Epithelial cell of prostate (primary cell): Measurements from ENCODE around the gene KIAA1328.
A peak's percentile ranks its signal among the peaks of the same experiment; 100 is the strongest.

Experiments used
- DNase-seq: peaks from one replicate; pipeline ENCODE4 v3.0.0-alpha.2; 2011; ENCODE audit warnings: low read depth, low spot score
- H3K27ac ChIP-seq: fragments of 450-650 bp; 2 replicates; pipeline ENCODE4 v1.5.1; 2017; ENCODE audit warnings: mild to moderate bottlenecking

The KIAA1328 gene

DNA sequence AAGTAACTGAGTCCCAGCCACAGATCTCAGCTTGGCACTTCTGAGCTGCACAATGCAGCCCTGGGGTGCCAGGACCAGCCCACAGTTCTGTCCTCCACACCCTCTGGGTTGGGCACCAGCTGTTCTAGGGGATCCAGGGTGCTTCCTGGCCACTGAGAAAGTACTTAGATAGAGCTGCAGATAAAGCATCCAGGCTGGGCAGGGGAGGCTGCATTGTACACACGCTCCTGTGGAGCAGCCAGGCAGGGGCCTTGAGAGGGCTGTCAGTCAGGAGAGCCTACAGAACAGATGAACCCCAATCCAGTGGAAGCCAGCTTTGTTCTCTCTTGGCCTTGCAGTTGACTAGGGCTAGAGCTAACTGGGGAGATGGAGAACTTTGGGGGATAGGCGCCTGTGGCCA is 104.6 kb downstream of the KIAA1328 start:
- H3K27ac ChIP-seq: no peak overlapping the region
- DNase-seq: no peak

GRCh38 chr18:36934884-36935283 is 106.0 kb downstream of the KIAA1328 start:
- DNase-seq: no peak

GRCh38 chr18:36942264-36942663 is 113.3 kb downstream of the KIAA1328 start:
- DNase-seq: no peak
- no peak overlapping the region for H3K27ac ChIP-seq

More at GRCh38 chr18:36934884-36935283, 106.0 kb downstream of the KIAA1328 start:
- no peak overlapping the region for H3K27ac ChIP-seq

DNA sequence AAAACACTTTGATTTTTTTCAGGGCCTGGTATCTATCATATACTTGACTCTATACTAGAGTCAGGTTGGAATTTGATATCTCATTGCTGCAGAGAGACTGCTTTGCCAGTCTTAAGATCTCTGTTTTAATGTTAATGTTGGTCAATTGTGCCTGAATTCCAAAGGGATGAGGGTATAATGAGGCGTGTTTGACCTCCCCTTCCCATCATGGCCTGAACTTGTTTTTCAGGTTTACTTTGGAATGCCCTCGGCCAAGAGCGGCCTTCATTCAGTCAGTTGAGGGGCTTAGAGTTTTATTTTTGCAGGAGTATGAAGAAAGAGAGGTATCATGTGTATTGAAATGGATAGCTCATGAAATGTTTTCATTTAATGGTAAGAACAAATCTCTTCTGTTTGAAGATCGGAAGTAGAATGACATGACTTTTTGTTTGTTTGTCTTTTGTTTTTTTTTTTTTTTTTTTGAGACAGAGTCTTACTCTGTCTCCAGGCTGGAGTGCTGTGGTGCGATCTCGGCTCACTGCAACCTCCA is 119.0 kb downstream of the KIAA1328 start:
- peak overlapping the region; percentile 21 for H3K27ac ChIP-seq
- DNase-seq: peak; percentile 2

GRCh38 chr18:36950282-36950681 is 121.4 kb downstream of the KIAA1328 start:
- H3K27ac ChIP-seq: no peak overlapping the region
- DNase-seq: no peak

GRCh38 chr18:36950960-36951359 is 122.0 kb downstream of the KIAA1328 start:
- no peak for DNase-seq
- H3K27ac ChIP-seq: no peak overlapping the region

GRCh38 chr18:36953047-36953446 is 124.1 kb downstream of the KIAA1328 start:
- DNase-seq: no peak

DNA sequence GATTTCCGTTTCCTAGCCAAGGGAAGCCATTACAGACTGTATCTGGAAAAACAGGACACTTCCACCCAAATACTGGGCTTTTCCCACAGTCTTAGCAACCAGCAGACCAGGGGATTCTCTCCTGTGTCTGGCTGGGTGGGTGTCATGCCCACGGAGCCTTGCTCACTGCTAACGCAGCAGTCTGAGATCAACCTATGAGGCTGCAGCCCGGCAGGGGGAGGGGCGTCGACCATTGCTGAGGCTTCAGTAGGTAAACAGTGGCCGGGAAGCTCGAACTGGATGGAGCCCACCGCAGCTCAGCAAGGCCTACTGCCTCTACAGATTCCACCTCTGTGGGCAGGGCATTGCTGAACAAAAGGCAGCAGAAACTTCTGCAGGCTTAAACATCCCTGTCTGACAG is 131.1 kb downstream of the KIAA1328 start:
- H3K27ac ChIP-seq: no peak overlapping the region
- DNase-seq: no peak

More at GRCh38 chr18:36953047-36953446, 124.1 kb downstream of the KIAA1328 start:
- no peak overlapping the region for H3K27ac ChIP-seq

DNA sequence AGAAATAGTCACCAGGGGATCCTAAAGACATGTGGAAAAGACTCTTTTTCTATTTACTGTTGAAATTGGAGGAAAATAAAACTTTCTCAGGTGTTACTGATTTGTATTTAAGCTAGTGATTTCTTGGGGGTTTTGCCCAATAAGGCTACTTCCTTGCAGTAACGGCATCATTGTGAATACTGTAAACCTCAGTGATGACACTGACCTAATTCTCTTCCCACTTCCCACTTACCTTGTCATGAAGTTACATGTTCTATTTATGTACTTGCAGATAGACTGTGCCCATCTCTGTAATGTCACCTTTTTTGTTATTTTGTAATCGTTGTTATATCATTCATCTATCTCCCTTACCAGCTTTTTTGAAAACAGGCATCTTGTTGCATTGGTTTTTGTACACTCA is 134.5 kb downstream of the KIAA1328 start:
- no peak for DNase-seq
- H3K27ac ChIP-seq: no peak overlapping the region

DNA sequence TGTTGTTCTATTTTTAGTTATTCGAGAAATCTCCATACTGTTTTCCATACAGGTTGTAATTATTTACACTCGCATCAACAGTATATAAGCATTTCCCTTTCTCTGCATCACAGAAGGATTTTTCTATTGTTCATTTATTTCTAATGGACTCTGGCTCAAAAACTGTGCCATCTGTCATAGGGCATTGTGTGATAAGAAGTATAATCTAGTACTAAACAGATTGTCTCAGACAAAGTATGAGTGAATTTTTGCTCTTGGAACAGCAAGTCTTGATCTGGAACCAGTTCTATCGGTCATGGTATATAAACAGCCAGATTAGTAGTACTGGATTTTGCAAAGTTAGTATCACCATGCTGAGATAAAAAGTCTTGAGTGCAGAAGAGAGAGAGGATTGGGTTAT is 145.8 kb downstream of the KIAA1328 start:
- H3K27ac ChIP-seq: no peak overlapping the region
- DNase-seq: no peak

- no peak for DNase-seq
Observed at GRCh38 chr18:36977121-36977520, 148.2 kb downstream of the KIAA1328 start.

GRCh38 chr18:36993068-36993467 is 164.1 kb downstream of the KIAA1328 start:
- DNase-seq: peak; percentile 3
- H3K27ac ChIP-seq: peak overlapping the region; percentile 49

More at GRCh38 chr18:36977121-36977520, 148.2 kb downstream of the KIAA1328 start:
- H3K27ac ChIP-seq: no peak overlapping the region

DNA sequence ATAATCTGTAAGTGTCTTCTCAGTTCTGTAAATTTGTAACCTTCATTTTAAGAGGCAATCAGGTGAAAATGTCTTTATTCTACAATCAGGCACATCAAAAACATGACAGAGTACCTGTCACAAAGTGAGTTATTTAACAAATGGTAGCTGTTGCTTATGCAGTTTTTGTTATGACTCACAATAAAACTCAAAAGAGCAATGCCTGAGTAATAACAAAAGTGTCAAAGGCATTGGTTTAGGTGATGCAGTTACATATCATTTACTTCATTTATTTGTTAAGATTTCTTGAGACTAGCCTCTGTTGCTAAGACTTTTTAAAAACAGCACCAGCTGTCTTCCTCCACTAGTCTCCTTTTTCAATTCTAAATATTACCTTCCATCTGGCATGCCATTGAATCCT is 177.8 kb downstream of the KIAA1328 start:
- H3K27ac ChIP-seq: no peak overlapping the region
- DNase-seq: no peak

GRCh38 chr18:37012452-37012851 is 183.5 kb downstream of the KIAA1328 start:
- no peak for DNase-seq
- no peak overlapping the region for H3K27ac ChIP-seq

DNA sequence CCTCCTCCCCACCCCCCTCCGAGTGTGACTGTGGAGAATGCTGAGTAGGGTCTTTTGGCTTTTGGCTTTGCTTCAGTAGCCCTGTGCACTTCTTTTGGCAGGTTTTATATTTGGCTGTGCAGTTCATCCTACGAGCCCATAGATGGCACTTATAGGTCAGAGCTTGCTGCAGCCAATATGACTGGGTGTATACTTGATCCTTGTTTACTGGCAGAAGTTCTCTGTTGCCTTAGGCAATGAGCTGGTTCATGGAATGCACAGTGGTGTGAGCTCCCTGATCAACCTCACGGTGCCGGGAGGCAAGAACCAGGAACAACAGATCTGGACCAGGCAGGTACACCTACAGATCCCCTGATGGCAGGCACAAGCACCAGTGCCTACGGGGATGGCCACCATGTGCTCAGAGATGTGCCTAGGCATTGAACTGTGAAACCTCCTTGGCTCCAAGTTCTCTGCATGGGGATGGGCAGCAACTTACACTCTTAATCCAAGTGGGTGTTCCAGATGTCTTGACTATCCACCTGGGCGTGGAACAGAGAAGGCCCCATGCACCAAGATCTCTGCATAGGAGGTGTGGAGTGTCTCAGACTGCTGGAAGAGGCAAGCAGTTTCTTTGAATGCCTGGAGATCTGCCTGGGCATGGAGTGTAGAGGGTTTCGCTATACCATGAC is 190.4 kb downstream of the KIAA1328 start:
- H3K27ac ChIP-seq: no peak overlapping the region
- DNase-seq: peak; percentile 50

DNA sequence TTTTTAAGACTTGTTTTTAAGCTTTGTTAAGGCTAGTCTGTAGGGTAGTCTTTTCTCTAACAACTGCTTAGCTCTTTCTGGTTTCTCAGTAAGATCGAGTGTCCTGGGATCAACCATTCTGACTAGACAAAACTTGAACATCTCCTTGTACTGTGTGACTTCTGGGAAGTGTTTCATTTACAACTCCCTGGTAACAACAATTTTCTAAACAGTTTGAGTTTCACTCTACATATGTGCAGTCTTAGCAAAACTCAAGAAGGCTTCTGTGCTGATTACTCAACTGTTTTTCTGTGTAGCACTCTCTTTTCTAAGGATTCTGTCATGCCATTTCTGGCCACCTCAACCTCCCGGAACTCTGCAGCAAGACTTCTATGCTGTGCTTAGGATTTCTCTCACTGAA is 204.5 kb downstream of the KIAA1328 start:
- no peak for DNase-seq
- H3K27ac ChIP-seq: no peak overlapping the region

DNA sequence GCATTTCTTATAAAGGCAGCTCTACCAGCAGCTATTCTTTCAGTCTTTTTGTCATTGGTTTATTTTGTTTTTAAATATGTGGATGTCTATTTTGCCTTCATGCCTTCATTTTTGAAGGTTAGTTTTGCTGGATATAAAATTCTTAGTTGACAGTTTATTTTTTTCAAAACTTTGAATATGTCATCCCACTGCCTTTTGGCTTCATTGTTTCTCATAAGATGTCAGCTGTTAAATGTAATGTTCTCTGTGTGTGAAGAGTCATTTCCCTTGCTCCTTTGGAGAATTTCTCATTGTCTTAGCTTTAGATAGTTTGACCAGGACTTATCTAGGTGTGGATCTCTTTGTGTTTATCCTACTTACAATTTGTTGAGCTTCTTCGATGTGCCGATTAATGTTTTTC is 213.5 kb downstream of the KIAA1328 start:
- DNase-seq: no peak
- no peak overlapping the region for H3K27ac ChIP-seq

GRCh38 chr18:37055137-37055802 is 226.3 kb downstream of the KIAA1328 start:
- H3K27ac ChIP-seq: no peak overlapping the region
- DNase-seq: no peak

- DNase-seq: no peak
- H3K27ac ChIP-seq: no peak overlapping the region
Observed at GRCh38 chr18:37064187-37064586, 235.3 kb downstream of the KIAA1328 start.

DNA sequence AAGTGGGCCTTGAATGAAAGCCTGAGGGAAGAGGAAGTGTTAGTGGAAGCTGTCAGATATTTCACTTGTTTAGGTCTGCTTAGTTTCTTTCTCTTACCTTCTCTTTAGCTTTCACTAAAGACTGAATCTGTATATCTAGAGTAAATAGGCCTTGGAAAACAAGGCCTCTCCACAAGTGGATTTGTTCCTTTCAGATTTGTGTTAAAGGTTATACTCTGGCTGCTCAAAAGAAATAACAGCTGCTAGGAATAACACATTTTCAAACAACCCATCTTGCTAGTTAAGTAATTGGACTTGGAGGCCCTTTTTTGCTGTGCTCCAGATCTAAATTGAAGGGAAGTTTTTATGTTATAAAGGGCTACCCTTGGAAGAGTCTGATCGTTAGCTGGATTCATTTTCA is 236.3 kb downstream of the KIAA1328 start:
- no peak overlapping the region for H3K27ac ChIP-seq
- DNase-seq: no peak

DNA sequence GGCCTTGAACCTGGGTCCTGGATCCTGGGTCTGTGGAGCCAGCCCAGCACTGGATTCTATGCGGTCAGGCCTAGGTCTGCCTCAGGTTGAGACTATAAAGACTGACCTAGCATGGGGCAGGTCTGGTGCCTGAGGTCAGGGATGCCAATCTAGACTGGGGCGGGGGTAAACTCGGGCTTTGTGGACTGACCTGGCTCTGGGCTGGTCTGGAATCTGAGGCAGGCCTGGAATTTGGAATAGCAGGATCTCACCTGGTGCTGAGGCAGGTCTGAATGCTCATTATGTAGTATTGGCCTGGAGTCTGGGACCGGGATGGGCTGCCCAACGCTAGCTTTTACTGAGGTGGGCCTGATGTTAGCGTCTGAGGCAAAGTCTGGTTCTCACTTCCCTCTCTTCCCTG is 256.0 kb downstream of the KIAA1328 start:
- no peak for DNase-seq
- no peak overlapping the region for H3K27ac ChIP-seq

GRCh38 chr18:37085362-37085761 is 256.4 kb downstream of the KIAA1328 start:
- H3K27ac ChIP-seq: no peak overlapping the region
- DNase-seq: no peak
